GM12878 (cell line): ENCODE data around the gene P3H3. TPM values are rescaled to one million over a fixed set of nuclear protein-coding genes. Genes with fewer than 3 reads are reported as not detected.

ENCODE experiments used
- BCL11A ChIP-seq: IDR thresholded peaks from 2 replicates; pipeline ENCODE4 v1.6.1; 2011; ENCODE audit warnings: low read depth, low read length
- BRCA1 ChIP-seq: IDR thresholded peaks from 2 replicates; pipeline ENCODE4 v1.6.1; 2011; ENCODE audit warnings: low read depth, low read length, improper control_type of control experiment
- CEBPZ ChIP-seq: fragments of 150-350 bp; IDR thresholded peaks from 2 replicates; pipeline ENCODE4 v1.6.1; 2016; ENCODE audit warnings: low read depth, low read length
- E2F8 ChIP-seq: fragments of 450-650 bp; IDR thresholded peaks from 2 replicates; pipeline ENCODE4 v1.6.1; 2018; ENCODE audit warnings: mild to moderate bottlenecking, low read depth, moderate library complexity; ENCODE audit not compliant: partially characterized antibody
- IKZF1 ChIP-seq: fragments of 450-650 bp; conservative IDR thresholded peaks from 2 replicates; pipeline ENCODE4 v1.6.1; 2017; ENCODE audit warnings: antibody characterized with exemption, mild to moderate bottlenecking
- NFYB ChIP-seq: IDR thresholded peaks from 2 replicates; pipeline ENCODE4 v1.6.1; 2011; ENCODE audit warnings: low read depth, mild to moderate bottlenecking, low read length, improper control_type of control experiment, moderate library complexity; ENCODE audit not compliant: insufficient read depth
- RAD51 ChIP-seq: fragments of 450-650 bp; IDR thresholded peaks from 2 replicates; pipeline ENCODE4 v1.6.1; 2016; ENCODE audit warnings: moderate library complexity, mild to moderate bottlenecking, inconsistent platforms
- SMC3 ChIP-seq: IDR thresholded peaks from 2 replicates; pipeline ENCODE4 v1.6.1; 2011; ENCODE audit warnings: low read length, improper control_type of control experiment, borderline replicate concordance
- SP1 ChIP-seq: IDR thresholded peaks from one replicate; pipeline ENCODE4 v1.6.1; 2011; ENCODE audit warnings: low read depth, low read length
- SREBF1 ChIP-seq: IDR thresholded peaks from 2 replicates; pipeline ENCODE4 v1.6.1; 2012; ENCODE audit warnings: mild to moderate bottlenecking, low read length
- TARDBP ChIP-seq: IDR thresholded peaks from 2 replicates; pipeline ENCODE4 v1.6.1; 2016; ENCODE audit warnings: borderline replicate concordance
- YY1 ChIP-seq: IDR thresholded peaks from 2 replicates; pipeline ENCODE4 v1.6.1; 2011; ENCODE audit warnings: low read depth, mild to moderate bottlenecking, low read length
- ZBTB11 ChIP-seq: fragments of 450-650 bp; formaldehyde crosslinking; IDR thresholded peaks from 2 replicates; pipeline ENCODE4 v1.5.0; 2022; ENCODE audit warnings: mild to moderate bottlenecking, missing genetic modification characterization
- ZBTB4 ChIP-seq: fragments of 450-650 bp; formaldehyde crosslinking; IDR thresholded peaks from 2 replicates; pipeline ENCODE4 v1.4.0; 2022; ENCODE audit warnings: mild to moderate bottlenecking, moderate library complexity
- ZNF384 ChIP-seq: IDR thresholded peaks from 2 replicates; pipeline ENCODE4 v1.6.1; 2012; ENCODE audit warnings: low read depth, mild to moderate bottlenecking, low read length, improper control_type of control experiment, borderline replicate concordance
- polyA plus RNA-seq, 11 experiments: library from polyadenylated mRNA; depleted of rRNA in 4 of 11; unstranded in 6 of 11; stranded (reverse) in 5 of 11; fragments of >200 nt; fragmentation: Nextera tagmentation in 4 of 11; fragmentation: Illumina TruSeq in 1 of 11; extraction: Ambion mirVana in 4 of 11; extraction: Trizol in 1 of 11; gene quantifications; 1 replicate in 1 of 11; 2 replicates in 10 of 11; pipeline versions ENCODE4 v1.2.1 to v1.2.3, GENCODE V29; 2011 to 2016; ENCODE audit warnings: inconsistent platforms in 2 of 11, missing spikeins in 2 of 11, low read depth in 1 of 11
- total RNA-seq, 4 experiments: library from RNA; depleted of rRNA in 3 of 4; stranded (reverse); fragments of >200 nt in 3 of 4; fragmentation: Illumina TruSeq in 1 of 4; extraction: Trizol in 1 of 4; gene quantifications; 2 replicates each; pipeline versions ENCODE4 v1.2.1 to v1.2.3, GENCODE V29; 2013 to 2021

The P3H3 gene
- total and polyA plus RNA-seq, 10 of the 15 experiments (the other 5 are each of a cell fraction or from before 2014, with no cell fraction given): 0.03 to 0.21 (median 0.05) TPM; not detected in 7

GRCh38 chr12:6851921-6852650, 23.9 kb downstream of the P3H3 start, which contains the start of gene USP5 (continued):
- TF ChIP-seq ZBTB4 (CRISPR knock-in tag) (no peak), IKZF1 (peak; percentile 100), BRCA1 (no peak; the same call in 1 of the 2 replicates), TARDBP (peak; percentile 100), RAD51 (no peak), BCL11A (no peak), SMC3 (no peak), ZBTB11 (CRISPR knock-in tag) (peak; percentile 83), ZNF384 (no peak), YY1 (peak; percentile 94), CEBPZ (peak; percentile 71), SP1 (peak; percentile 93), NFYB (peak; percentile 85), SREBF1 (peak; percentile 96), E2F8 (peak; percentile 82)
